Right lobe of liver (tissue), 4 donors: ENCODE measurements around the gene USP43.

ENCODE experiments used
- POLR2A ChIP-seq: fragments of 450-650 bp; IDR thresholded peaks from one replicate; pipeline ENCODE4 v1.6.1; 2017; ENCODE audit warnings: antibody characterized with exemption, mild to moderate bottlenecking
- TF ChIP-seq, protein P1 (sequence below), 4 donors: fragments of 200-600 bp in 3 of 4; fragments of 450-650 bp in 1 of 4; IDR thresholded peaks; one replicate each; pipeline versions ENCODE4 v1.5.1 to v1.8.0; 2016 to 2022; ENCODE audit warnings: antibody characterized with exemption in 4 of 4, mild to moderate bottlenecking in 2 of 4
- donor health status: DM: no; HTN: no; CAD: no.
- donor health status: DM: no; HTN: no; CAD: no.
- donor health status: DM: no; HTN: yes; CAD: no.

DNA sequence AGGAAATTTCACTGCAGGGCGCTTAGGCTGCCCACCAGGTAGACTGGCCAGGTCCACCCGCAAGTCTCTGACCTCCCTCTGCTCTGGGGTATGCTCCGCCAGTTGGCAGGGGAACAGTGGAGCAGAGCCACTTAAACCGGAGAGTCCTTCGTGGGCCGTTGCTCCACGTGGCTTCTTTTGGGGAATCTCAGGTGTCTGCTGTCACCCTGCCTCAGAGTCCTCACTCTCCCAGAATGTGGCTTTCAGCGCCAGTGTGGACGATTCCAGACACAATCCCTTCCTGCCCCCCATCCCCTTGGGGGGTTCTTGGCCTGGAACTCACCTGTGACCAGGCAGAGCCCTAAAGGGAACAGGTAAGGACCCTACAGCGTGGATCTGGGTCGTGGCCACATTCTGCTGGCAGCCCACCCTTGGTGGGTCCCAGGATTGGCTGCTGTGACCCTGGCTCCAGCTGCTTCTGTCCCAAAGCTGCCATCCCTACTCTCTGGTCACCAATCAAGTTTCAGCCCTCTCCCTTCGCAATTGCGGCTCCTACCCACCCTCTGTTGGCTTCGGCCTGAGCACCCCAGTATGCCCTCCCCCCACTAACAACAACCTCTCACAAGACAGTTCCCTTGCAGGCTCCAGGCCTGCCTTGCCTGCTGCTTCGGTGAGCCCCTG lies 123.8 kb downstream of the USP43 start:
- no peak for TF ChIP-seq POLR2A
- TF ChIP-seq, protein P1, sequence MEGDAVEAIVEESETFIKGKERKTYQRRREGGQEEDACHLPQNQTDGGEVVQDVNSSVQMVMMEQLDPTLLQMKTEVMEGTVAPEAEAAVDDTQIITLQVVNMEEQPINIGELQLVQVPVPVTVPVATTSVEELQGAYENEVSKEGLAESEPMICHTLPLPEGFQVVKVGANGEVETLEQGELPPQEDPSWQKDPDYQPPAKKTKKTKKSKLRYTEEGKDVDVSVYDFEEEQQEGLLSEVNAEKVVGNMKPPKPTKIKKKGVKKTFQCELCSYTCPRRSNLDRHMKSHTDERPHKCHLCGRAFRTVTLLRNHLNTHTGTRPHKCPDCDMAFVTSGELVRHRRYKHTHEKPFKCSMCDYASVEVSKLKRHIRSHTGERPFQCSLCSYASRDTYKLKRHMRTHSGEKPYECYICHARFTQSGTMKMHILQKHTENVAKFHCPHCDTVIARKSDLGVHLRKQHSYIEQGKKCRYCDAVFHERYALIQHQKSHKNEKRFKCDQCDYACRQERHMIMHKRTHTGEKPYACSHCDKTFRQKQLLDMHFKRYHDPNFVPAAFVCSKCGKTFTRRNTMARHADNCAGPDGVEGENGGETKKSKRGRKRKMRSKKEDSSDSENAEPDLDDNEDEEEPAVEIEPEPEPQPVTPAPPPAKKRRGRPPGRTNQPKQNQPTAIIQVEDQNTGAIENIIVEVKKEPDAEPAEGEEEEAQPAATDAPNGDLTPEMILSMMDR (IDR thresholded peaks at IDR 0.05): no peak
